HS-27A (cell line): Measurements from ENCODE around the gene C20orf144.

Source experiments
- DNase-seq: peaks from one replicate; pipeline ENCODE4 v3.0.0-alpha.2; 2012; ENCODE audit warnings: low read depth, missing footprints

The C20orf144 gene

GRCh38 chr20:33677991-33678702, 16.0 kb downstream of the C20orf144 start:
- DNase-seq: no peak

- no peak for DNase-seq
These were observed 17.8 kb downstream of the C20orf144 start for GRCh38 chr20:33679758-33680485.

DNA sequence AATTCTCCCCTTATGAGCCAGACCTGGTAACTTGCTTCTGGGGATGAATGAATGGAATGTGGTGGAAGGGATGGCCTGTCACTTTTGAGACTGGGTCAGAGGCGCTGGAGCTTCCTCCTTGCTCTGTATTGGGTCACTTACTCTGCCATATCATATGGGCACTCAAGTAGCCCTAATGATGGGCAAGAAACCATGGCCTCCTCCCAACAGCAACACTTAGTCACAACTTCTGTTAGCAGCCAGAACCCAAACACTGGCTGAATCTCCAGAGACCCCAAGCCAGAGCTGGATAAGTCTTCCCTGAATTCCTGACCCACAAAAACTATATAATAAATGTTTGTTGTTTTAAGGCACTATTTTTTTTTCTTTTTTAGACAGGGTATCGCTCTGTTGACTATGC, 18.6 kb downstream of the C20orf144 start:
- DNase-seq: no peak

DNA sequence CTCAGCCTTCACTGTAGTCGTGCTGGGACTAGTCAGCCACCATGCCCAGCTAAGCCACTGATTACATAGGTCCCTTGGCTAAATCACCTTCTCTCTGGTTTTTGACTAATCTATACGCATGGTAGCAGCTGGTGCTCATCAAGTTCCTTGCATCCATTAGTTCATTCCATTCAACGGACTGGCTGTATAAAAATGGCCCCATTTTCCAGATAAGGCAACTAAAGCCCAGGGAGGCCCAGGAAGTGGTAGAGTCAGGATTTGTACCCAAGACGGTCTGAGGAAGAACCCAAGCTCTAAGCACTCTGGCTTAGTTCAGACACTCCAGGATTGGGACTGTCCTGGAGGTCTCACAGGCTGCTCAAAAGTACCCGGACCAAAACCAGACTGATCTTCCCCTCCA, 19.2 kb downstream of the C20orf144 start:
- no peak for DNase-seq

- no peak for DNase-seq
These were observed 19.7 kb downstream of the C20orf144 start for GRCh38 chr20:33681728-33682353.

DNA sequence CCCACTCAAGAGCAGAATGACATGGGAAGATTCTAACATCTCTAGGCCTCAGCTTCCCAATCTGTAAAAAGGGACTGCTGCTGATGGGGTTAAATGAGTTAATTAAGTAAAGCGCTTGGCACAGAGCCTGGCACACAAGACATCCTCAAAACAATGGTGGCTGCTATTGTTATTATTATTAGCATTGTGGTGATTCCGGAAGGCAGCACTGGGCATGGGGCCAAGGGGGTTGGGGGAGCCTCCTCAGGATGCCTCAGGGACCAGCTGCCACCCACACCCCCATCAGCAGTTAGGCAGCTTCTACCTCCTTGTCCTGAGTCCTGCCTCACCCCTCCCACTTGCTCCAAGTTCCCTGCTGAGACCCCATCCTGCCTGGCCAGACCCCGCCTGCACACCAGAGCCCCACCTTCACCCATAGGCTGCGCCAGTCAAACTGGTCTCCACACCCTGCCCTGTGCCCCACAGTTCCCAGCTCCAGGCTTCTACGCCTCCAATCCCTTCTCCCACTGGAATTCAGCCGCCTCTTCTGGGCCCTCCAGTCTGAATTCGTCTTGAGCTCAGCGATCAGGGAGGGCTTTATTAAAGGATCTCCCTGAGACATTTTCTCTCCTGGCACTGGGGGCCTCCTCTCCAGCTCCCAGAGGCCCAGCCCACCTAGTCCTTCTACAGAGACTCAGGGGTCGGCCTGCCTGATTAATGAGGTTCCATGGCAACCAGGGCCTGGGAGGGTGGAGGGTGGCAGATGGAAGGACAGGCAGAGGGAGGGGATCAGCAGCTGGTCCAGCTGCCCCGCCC, 22.6 kb downstream of the C20orf144 start:
- no peak for DNase-seq

DNA sequence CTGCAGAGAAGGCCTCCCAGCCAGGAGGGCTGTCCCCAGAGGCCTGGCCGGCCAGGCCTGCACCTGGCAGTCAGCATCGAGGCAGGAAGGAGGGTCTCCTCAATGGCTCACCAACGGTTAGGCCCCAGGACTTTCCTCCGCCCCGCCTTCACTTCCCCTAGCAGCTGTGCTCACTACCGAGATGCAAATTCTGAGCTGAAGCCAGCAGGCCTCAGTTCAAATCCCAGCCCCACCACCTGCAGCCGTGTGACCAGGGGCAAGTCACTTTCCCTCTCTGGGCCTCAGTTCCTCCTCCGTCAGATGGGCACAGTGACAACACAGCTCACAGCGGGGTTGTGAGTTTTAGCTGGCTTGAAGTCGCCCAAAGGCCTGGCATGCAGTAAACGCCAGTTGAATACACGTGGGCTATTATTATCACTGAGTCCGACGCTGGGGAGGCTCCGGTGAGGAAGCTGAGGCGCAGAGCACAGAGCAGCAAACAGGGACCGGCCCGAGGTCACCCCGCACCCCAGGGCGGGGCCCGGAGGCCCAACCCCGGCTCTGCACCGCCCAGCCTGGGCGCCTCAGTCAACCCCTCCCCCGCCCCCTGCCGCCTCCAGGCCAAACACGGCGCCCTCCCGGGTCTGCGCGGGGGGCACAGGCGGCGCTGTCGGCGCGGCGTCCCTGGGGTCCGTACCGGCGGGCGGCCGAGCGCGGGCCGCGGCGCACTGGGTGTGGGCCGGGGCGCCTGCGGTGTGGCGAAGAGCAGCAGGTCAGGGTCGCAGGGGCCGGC, 23.4 kb downstream of the C20orf144 start:
- no peak for DNase-seq

DNA sequence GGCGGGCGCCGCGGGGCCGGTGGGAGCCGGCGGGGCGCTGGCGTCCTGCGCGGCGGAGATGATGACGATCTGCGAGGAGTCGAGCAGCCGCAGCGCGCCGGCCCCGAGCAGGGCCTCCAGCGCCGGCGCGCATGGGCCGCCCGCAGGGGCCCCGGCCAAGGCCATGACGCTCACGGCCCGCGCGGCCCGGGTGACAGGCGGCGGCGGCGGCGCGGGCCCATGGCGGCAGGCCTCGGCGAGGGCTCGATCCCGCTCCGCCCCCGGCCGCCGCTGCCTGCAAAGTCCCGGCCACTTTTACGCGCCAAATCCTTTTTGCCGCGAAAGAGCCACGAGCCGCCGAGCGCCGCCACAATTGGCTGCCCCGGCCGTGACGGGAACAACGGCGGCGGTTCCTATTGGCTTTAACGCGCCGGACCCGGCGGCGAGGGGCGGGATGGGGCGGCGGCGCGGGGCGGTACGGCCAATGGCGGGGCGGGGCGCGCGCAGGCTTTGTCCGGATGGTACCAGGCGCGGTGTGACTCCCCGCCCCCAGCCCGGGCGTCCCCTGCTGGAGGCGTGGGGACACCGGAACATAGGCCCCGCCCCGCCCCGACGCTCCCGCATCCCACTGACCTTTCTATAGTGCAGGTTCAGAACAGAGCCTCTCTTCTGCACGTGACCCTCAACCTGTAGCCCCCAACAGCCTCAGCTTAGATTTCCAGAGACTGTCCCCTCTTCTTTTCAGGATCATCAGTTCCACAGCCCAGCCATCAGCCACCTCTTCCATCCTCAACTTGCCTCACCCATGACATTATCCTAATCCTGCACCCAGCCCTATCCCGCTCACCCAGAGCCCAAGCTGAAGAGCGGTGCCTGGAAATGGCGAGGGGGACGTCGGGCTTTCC, 24.2 kb downstream of the C20orf144 start, which contains the start of gene E2F1:
TSS of gene E2F1 (minus strand) at position 286 of the 884 bp plus-strand sequence. CDS start at position 165, 121 bp downstream.
- DNase-seq: no peak

DNA sequence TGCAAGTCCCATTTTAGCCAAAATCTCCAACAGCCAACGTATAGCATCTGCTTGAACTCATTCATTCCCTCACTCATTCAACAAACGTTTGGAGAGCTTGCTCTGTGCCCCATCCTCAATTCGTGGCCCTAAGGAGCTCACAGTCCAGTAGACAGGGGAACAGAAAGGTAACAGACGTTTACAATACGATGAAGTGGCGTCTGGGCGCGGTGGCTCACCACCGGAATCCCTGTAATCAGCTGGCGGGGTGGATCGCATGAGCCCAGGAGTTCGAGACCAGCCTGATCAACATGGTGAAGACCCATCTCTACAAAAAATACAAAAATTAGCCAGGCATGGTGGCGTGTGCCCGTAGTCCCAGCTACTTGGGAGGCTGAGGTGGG, 24.8 kb downstream of the C20orf144 start:
- DNase-seq: no peak

- DNase-seq: no peak
These were observed 25.3 kb downstream of the C20orf144 start for GRCh38 chr20:33687370-33687915.

- no peak for DNase-seq
These were observed 26.1 kb downstream of the C20orf144 start for GRCh38 chr20:33687993-33688937.

DNA sequence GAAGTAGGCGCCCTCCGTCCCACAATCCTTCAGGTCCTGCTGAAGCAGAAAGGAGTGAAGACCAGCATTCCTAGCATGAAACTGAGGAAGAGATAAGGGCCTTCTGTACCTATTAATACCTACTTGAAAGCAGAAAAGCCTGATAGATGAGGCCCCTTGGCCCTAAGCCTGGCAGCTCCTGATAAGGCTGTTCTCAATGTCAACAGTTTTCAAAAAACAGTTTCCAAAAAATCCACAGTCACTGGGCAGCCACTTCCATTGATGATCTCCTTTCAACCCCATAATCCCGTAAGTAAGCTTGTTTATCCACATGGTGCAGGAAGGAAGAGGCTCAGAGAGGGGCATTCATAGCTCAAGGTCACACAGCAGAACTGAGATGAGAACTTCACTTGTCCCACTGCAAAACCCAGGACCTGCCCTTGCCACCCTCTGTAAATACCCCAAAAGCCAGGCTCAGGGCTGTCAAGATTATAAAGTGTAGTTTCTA, 26.9 kb downstream of the C20orf144 start:
- no peak for DNase-seq

- DNase-seq: no peak
These were observed 27.4 kb downstream of the C20orf144 start for GRCh38 chr20:33689493-33689892.

GRCh38 chr20:33689973-33690372, 27.8 kb downstream of the C20orf144 start:
- no peak for DNase-seq

DNA sequence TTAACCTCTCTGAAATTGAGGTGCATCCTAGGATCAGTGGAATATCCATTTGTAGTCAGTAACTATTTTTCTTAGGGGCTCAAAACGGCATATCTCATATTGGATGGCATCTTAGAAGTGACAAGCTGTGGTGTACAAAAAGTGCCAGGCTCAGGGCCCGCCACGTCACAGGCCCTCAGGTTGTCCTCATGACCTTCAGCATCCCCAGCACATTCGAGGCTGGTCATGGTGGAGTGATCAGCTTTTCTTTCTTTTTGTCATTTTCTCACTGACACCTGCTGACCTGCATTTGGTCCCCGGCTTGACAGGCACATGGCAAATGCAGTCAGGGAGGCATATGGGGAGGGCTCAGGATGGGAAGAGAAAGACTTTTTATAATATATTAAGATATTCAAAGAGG, 31.2 kb downstream of the C20orf144 start:
- no peak for DNase-seq

- DNase-seq: no peak
These were observed 31.9 kb downstream of the C20orf144 start for GRCh38 chr20:33693741-33694638.

GRCh38 chr20:33694639-33695012, 32.5 kb downstream of the C20orf144 start:
- DNase-seq: no peak

GRCh38 chr20:33696448-33696847, 34.3 kb downstream of the C20orf144 start:
- no peak for DNase-seq
